ENCODE data around the gene ADGRE1. TPM values are rescaled to one million over a fixed set of nuclear protein-coding genes. Genes with fewer than 3 reads are reported as not detected.

The ADGRE1 gene
- polyA plus RNA-seq, 1 donor (not counting 4 experiments of a cell fraction or from before 2014, with no cell fraction given), result not detected

DNA sequence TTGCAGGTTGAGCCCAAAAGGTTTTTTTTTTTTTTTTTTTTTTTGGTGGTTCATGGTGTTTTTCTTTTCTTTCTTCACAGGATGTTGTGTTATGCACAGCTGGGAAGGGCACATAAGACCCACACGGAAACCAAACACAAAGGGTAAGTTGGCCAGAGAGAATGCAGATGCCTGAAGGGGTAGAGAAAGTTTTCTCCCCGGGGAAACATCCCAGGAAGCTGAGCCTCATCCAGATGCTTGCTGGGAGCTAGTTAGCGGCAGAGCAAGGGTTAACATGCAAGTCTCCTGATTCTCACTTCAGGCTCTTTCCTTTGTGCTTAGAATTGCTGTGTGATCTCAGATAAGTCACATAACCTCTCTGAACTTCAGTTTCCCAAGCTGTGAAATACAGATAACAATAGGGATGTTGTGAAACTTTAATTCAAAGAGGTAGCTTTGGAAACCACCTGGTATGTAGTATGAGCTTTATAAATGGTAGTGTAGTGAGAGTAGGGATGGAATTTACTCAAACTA, 3.1 kb downstream of the ADGRE1 start:
- dilution Hi-C loops (cut with MboI; ENCODE audit: extremely low pct_ligation_motif_present, low sequenced_read_pairs), result no loop called here
- no peak for FAIRE-seq

DNA sequence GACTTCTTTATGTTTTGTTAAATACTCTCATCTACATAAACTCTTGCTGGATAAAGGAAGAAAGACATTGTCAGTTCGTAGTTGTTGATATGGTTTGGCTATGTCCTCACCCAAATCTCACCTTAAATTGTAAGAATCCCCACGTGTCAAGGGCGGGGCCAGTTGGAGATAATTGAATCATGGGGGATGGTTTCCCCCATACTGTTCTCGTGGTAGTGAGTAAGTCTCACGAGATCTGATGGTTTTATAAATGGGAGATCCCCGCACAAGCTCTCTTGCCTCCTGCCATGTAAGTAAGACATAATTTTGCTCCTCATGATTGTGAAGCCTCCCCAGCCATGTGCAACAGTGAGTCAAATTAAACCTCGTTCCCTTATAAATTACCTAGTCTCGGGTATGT, 3.6 kb downstream of the ADGRE1 start:
- no peaks in the 10 kb centered on the region for H3K36me3 ChIP-seq (ENCODE audit: control insufficient read depth in 2 of 2, extremely low read depth in 1 of 2, insufficient read depth in 2 of 2, low read length in 2 of 2)
- H3K27me3 ChIP-seq (ENCODE audit: control insufficient read depth, extremely low read depth, insufficient read depth, low read length), result no peaks in the 10 kb centered on the region
- no peaks in the 10 kb centered on the region for H3K9me1 ChIP-seq (ENCODE audit: control insufficient read depth, extremely low read depth, insufficient read depth, low read length)
- H3K4me2 ChIP-seq (ENCODE audit: control insufficient read depth, extremely low read depth, insufficient read depth, low read depth, low read length), result no peak overlapping the region
- H2AFZ ChIP-seq (ENCODE audit: control insufficient read depth, low read length), result no peak overlapping the region
- H3K9me3 ChIP-seq (ENCODE audit: control insufficient read depth, low read depth, low read length), result peaks cover 2% of the 10 kb centered on the region
- TF ChIP-seq EZH2 (IDR thresholded peaks at IDR 0.05; ENCODE audit: low read length), result no peak
- TF ChIP-seq, protein P1, sequence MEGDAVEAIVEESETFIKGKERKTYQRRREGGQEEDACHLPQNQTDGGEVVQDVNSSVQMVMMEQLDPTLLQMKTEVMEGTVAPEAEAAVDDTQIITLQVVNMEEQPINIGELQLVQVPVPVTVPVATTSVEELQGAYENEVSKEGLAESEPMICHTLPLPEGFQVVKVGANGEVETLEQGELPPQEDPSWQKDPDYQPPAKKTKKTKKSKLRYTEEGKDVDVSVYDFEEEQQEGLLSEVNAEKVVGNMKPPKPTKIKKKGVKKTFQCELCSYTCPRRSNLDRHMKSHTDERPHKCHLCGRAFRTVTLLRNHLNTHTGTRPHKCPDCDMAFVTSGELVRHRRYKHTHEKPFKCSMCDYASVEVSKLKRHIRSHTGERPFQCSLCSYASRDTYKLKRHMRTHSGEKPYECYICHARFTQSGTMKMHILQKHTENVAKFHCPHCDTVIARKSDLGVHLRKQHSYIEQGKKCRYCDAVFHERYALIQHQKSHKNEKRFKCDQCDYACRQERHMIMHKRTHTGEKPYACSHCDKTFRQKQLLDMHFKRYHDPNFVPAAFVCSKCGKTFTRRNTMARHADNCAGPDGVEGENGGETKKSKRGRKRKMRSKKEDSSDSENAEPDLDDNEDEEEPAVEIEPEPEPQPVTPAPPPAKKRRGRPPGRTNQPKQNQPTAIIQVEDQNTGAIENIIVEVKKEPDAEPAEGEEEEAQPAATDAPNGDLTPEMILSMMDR (optimal IDR thresholded peaks at IDR 0.05 in 1 of 3, IDR thresholded peaks at IDR 0.05 in 1 of 3, conservative IDR thresholded peaks at IDR 0.05 in 1 of 3; ENCODE audit: extremely low read depth in 1 of 3, insufficient read depth in 2 of 3, low read length in 3 of 3), result no peak
- no peaks in the 10 kb centered on the region for H3K4me1 ChIP-seq (ENCODE audit: control insufficient read depth, extremely low read depth, insufficient read depth, low read length)
- no peak overlapping the region for H3K9ac ChIP-seq (ENCODE audit: control insufficient read depth, extremely low read depth, insufficient read depth, low read length)
- H3K79me2 ChIP-seq (ENCODE audit: control insufficient read depth, insufficient read depth, low read length), result no peaks in the 10 kb centered on the region
- FAIRE-seq (no peak), DNase-seq (ENCODE audit: low read depth, low spot score) (no peak)
- no peak overlapping the region for H3K4me3 ChIP-seq (ENCODE audit: control insufficient read depth in 2 of 3, extremely low read depth in 1 of 3, insufficient read depth in 2 of 3, low read depth in 1 of 3, low read length in 3 of 3)
- no peak overlapping the region for H3K27ac ChIP-seq (ENCODE audit: control insufficient read depth, insufficient read depth, low read length)
- no peaks in the 10 kb centered on the region for H4K20me1 ChIP-seq (ENCODE audit: control insufficient read depth, extremely low read depth, insufficient read depth, low read length)
- dilution Hi-C loops (cut with MboI; ENCODE audit: extremely low pct_ligation_motif_present, low sequenced_read_pairs), result no loop called here

More for the DNA sequence above, 3.1 kb downstream of the ADGRE1 start:
- H3K27ac ChIP-seq (ENCODE audit: control insufficient read depth, insufficient read depth, low read length), result no peak overlapping the region
- H3K36me3 ChIP-seq (ENCODE audit: control insufficient read depth in 2 of 2, extremely low read depth in 1 of 2, insufficient read depth in 2 of 2, low read length in 2 of 2), result no peaks in the 10 kb centered on the region
- H3K4me3 ChIP-seq (ENCODE audit: control insufficient read depth in 2 of 3, extremely low read depth in 1 of 3, insufficient read depth in 2 of 3, low read depth in 1 of 3, low read length in 3 of 3), result no peak overlapping the region
- H3K9me1 ChIP-seq (ENCODE audit: control insufficient read depth, extremely low read depth, insufficient read depth, low read length), result no peaks in the 10 kb centered on the region
- H3K4me1 ChIP-seq (ENCODE audit: control insufficient read depth, extremely low read depth, insufficient read depth, low read length), result no peaks in the 10 kb centered on the region
- no peak for TF ChIP-seq EZH2 (IDR thresholded peaks at IDR 0.05; ENCODE audit: low read length)
- TF ChIP-seq, protein P1 (optimal IDR thresholded peaks at IDR 0.05 in 1 of 3, IDR thresholded peaks at IDR 0.05 in 1 of 3, conservative IDR thresholded peaks at IDR 0.05 in 1 of 3; ENCODE audit: extremely low read depth in 1 of 3, insufficient read depth in 2 of 3, low read length in 3 of 3), result no peak
- no peak overlapping the region for H3K9ac ChIP-seq (ENCODE audit: control insufficient read depth, extremely low read depth, insufficient read depth, low read length)
- H3K27me3 ChIP-seq (ENCODE audit: control insufficient read depth, extremely low read depth, insufficient read depth, low read length), result no peaks in the 10 kb centered on the region
- H4K20me1 ChIP-seq (ENCODE audit: control insufficient read depth, extremely low read depth, insufficient read depth, low read length), result no peaks in the 10 kb centered on the region
- H2AFZ ChIP-seq (ENCODE audit: control insufficient read depth, low read length), result no peak overlapping the region
- peaks cover 2% of the 10 kb centered on the region for H3K9me3 ChIP-seq (ENCODE audit: control insufficient read depth, low read depth, low read length)
- no peak for DNase-seq (ENCODE audit: low read depth, low spot score)
- H3K4me2 ChIP-seq (ENCODE audit: control insufficient read depth, extremely low read depth, insufficient read depth, low read depth, low read length), result no peak overlapping the region
- no peaks in the 10 kb centered on the region for H3K79me2 ChIP-seq (ENCODE audit: control insufficient read depth, insufficient read depth, low read length)

All from keratinocyte (primary cell).